Nephron progenitor cell (in vitro differentiated cells): Measurements from ENCODE around the gene SOX9.
"Not testable (repeated sequence)": the region's sequence is repeated elsewhere in the genome, so short reads cannot be mapped to it uniquely, and the experiment has no call there.

Experiments
- DNase-seq: peaks from one replicate; pipeline ENCODE4 v3.0.0; 2021
- H3K27ac Mint-ChIP-seq: 2 replicates; pipeline ENCODE4 v1.8.0; 2021; ENCODE audit warnings: mild to moderate bottlenecking, moderate library complexity, mixed read lengths
- H3K27me3 Mint-ChIP-seq: 2 replicates; pipeline ENCODE4 v1.8.0; 2021; ENCODE audit warnings: mild to moderate bottlenecking, low read depth, mixed read lengths; ENCODE audit not compliant: poor library complexity
- H3K36me3 Mint-ChIP-seq: 2 replicates; pipeline ENCODE4 v1.8.0; 2021; ENCODE audit warnings: low read depth, mixed read lengths
- H3K4me1 Mint-ChIP-seq: 2 replicates; pipeline ENCODE4 v1.8.0; 2021; ENCODE audit warnings: mixed read lengths
- H3K4me3 Mint-ChIP-seq: 2 replicates; pipeline ENCODE4 v1.8.0; 2021; ENCODE audit warnings: mild to moderate bottlenecking, moderate library complexity, mixed read lengths
- H3K9me3 Mint-ChIP-seq: 2 replicates; pipeline ENCODE4 v1.8.0; 2021; ENCODE audit warnings: mild to moderate bottlenecking, moderate library complexity, mixed read lengths
- CTCF ChIP-seq: fragments of 200-600 bp; sonication (generic); IDR thresholded peaks from 2 replicates; pipeline ENCODE4 v1.5.0; 2021; ENCODE audit warnings: antibody characterized with exemption

SOX9 gene

GRCh38 chr17:72136692-72137091, 15.9 kb downstream of the SOX9 start:
- Mint-ChIP-seq H3K27ac (no peak overlapping the region), H3K4me1 (peaks cover 10% of the 10 kb centered on the region), H3K4me3 (no peak overlapping the region), H3K9me3 (no peaks in the 10 kb centered on the region), H3K27me3 (peaks cover 11% of the 10 kb centered on the region), H3K36me3 (no peaks in the 10 kb centered on the region)
- no peak for TF ChIP-seq CTCF
- DNase-seq = no peak

GRCh38 chr17:72137161-72137560, 16.3 kb downstream of the SOX9 start:
- Mint-ChIP-seq H3K9me3 (no peaks in the 10 kb centered on the region), H3K27me3 (peaks cover 11% of the 10 kb centered on the region), H3K27ac (no peak overlapping the region), H3K4me1 (peaks cover 10% of the 10 kb centered on the region), H3K4me3 (no peak overlapping the region), H3K36me3 (no peaks in the 10 kb centered on the region)
- TF ChIP-seq CTCF = no peak
- no peak for DNase-seq

DNA sequence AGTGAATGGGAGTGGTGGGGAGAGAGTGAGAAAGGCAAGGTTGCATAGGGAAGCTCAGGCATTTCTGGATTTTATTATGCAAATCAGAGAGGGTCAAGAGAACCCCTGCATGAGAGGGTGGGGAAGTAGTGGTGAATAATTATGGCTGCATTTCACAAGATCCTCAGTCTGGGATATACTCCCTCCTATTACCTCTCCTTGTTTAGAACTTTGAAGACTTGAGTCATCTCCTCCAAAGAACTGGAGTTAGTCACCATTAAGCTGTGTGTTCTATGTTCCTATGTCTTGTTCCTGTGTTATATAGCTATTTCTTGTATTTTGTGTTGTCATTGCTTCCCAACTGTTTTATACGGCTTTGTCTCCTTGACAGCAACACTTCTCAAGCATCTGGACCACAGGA, 18.4 kb downstream of the SOX9 start:
- H3K9me3 Mint-ChIP-seq = no peaks in the 10 kb centered on the region
- H3K4me3 Mint-ChIP-seq = no peak overlapping the region
- no peak for DNase-seq
- peaks cover 28% of the 10 kb centered on the region for H3K4me1 Mint-ChIP-seq
- peaks cover 13% of the 10 kb centered on the region for H3K27me3 Mint-ChIP-seq
- no peak overlapping the region for H3K27ac Mint-ChIP-seq
- H3K36me3 Mint-ChIP-seq = no peaks in the 10 kb centered on the region
- no peak for TF ChIP-seq CTCF

- Mint-ChIP-seq H3K4me1 (peaks cover 28% of the 10 kb centered on the region), H3K9me3 (no peaks in the 10 kb centered on the region), H3K27me3 (peaks cover 27% of the 10 kb centered on the region), H3K36me3 (no peaks in the 10 kb centered on the region), H3K4me3 (no peak overlapping the region), H3K27ac (no peak overlapping the region)
- no peak for DNase-seq
- TF ChIP-seq CTCF = no peak
These were observed 20.5 kb downstream of the SOX9 start for GRCh38 chr17:72141336-72141735.

DNA sequence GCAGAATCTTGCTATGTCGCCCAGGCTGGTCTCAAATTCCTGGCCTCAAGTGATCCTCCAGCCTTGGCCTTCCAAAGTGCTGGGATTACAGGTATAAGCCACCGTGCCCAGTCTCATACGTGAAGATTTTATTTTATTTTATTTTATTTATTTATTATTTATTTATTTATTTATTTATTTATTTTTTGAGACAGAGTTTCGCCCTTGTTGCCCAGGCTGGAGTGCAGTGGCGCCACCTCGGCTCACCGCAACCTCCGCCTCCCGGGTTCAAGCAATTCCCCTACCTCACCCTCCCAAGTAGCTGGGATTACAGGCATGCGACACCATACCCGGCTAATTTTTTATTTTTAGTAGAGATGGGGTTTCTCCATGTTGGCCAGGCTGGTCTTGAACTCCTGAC, 21.3 kb downstream of the SOX9 start:
- H3K4me1 Mint-ChIP-seq = peaks cover 28% of the 10 kb centered on the region
- not testable (repeated sequence) for H3K36me3 Mint-ChIP-seq, H3K27ac Mint-ChIP-seq, DNase-seq, H3K9me3 Mint-ChIP-seq, H3K4me3 Mint-ChIP-seq
- H3K27me3 Mint-ChIP-seq = peaks cover 34% of the 10 kb centered on the region

GRCh38 chr17:72142614-72143013, 21.8 kb downstream of the SOX9 start:
- Mint-ChIP-seq H3K4me1 (peaks cover 28% of the 10 kb centered on the region), H3K27me3 (peaks cover 34% of the 10 kb centered on the region), H3K9me3 (no peaks in the 10 kb centered on the region), H3K4me3 (no peak overlapping the region), H3K27ac (no peak overlapping the region), H3K36me3 (no peaks in the 10 kb centered on the region)
- no peak for TF ChIP-seq CTCF
- DNase-seq = no peak

GRCh38 chr17:72143245-72143644, 22.4 kb downstream of the SOX9 start:
- no peak for DNase-seq
- H3K4me1 Mint-ChIP-seq = peaks cover 28% of the 10 kb centered on the region
- H3K27ac Mint-ChIP-seq = no peak overlapping the region
- H3K36me3 Mint-ChIP-seq = no peaks in the 10 kb centered on the region
- no peak for TF ChIP-seq CTCF
- no peak overlapping the region for H3K4me3 Mint-ChIP-seq
- peaks cover 35% of the 10 kb centered on the region for H3K27me3 Mint-ChIP-seq
- H3K9me3 Mint-ChIP-seq = no peaks in the 10 kb centered on the region
